ENCODE results near the gene MXRA7.

The MXRA7 gene

DNA sequence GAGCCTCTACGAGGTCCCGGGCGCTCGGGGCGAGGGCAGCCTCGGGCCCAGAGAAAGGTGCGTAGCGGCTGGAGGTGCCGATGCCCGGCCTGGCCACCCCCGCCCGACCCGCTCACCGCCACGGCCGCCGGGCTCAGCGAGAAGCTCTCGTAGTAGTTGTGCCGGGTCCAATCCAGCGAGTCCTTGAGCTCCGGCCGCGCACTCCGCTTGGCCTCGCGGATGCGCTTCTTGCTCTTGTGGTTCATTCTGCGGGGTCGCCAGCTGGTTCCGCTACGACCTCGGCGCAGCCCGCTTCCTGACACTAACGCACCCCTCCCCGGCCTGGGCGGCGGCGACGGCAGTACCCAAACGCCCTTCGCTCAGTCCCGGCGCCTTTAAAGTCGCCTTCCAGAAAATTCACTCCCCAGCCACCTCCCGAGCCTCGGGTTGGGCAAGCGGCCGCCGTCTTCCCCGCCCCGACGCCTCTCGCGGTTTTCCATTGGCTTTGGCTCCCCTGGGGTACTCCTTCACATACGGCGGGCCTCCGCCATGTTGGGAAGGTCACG, 15.5 kb upstream of the MXRA7 start, which contains the start of gene JMJD6 (continued):
- TF ChIP-seq GLI4 (tag by site-specific recombination; IDR thresholded peaks at IDR 0.05) (no peak), ZNF416 (tag by site-specific recombination; IDR thresholded peaks at IDR 0.05) (no peak)

DNA sequence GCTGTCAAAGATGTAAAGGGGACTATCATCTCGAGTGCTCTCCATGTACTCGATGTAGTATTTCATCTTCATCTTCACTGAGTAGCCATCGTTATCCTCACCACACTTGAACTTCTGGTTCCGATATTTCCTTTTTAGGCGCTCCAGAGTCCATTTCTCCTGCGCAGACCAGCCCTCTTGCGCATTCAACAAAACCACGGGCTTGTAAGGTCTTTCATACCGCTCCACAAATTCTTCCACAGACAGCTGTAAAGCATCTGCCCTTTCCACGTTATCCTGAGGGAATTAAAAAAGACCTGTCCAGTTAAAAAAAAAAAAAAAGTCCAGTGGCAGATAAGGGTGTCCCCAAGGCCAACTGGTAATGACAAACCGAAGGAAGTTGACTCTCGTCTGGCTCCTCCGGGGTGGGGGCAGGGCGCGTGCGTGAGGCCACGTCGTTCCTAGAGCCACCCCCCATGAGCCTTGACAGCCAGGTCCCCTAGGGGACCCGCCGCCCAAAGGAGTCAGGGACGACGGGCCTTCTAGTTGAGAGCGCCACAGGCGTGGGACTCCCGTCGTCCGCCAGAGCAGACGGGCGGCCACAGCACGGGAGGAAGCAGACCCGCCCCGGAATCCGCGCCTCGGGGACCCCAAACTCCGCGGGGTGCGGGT, 14.9 kb upstream of the MXRA7 start:
- H3K4me1 ChIP-seq (ENCODE audit: control insufficient read depth, insufficient read depth, low read length), result peaks cover 7% of the 10 kb centered on the region
- peaks cover 42 to 54% of the 10 kb centered on the region in 2 experiments for H3K36me3 ChIP-seq (ENCODE audit: control insufficient read depth in 2 of 2, insufficient read depth in 1 of 2, low read length in 2 of 2)
- H3K27ac ChIP-seq (ENCODE audit: extremely low read depth, low read depth, low read length), result peak overlapping the region; percentile 97
- POLR2A ChIA-PET, result interaction anchor here (0.6 to 4.6 kb wide), 11 partner anchors 9 to 196 kb away, joined by 3 to 68 read pairs (median 6); partner anchors contain the start of genes MFSD11 and SRSF2
- TF ChIP-seq ZNF175 (tag by site-specific recombination; IDR thresholded peaks at IDR 0.05) (no peak), ZNF335 (tag by site-specific recombination; conservative IDR thresholded peaks at IDR 0.05) (peak; percentile 63), ZBTB17 (tag by site-specific recombination; IDR thresholded peaks at IDR 0.05) (0 out of 2 replicates have a peak, but pooled peaks have one; percentile 7), ZIC2 (tag by site-specific recombination; IDR thresholded peaks at IDR 0.05) (peak; percentile 97), GLIS1 (tag by site-specific recombination; IDR thresholded peaks at IDR 0.05) (peak; percentile 82), ZBTB48 (tag by site-specific recombination; IDR thresholded peaks at IDR 0.05) (peak; percentile 84), GLIS2 (tag by site-specific recombination; IDR thresholded peaks at IDR 0.05) (peak; percentile 95), ZNF76 (tag by site-specific recombination; IDR thresholded peaks at IDR 0.05; ENCODE audit: borderline replicate concordance, low read depth) (peak; percentile 16), ZNF423 (tag by site-specific recombination; IDR thresholded peaks at IDR 0.05) (peak; percentile 98)
- TF ChIP-seq, protein P1, sequence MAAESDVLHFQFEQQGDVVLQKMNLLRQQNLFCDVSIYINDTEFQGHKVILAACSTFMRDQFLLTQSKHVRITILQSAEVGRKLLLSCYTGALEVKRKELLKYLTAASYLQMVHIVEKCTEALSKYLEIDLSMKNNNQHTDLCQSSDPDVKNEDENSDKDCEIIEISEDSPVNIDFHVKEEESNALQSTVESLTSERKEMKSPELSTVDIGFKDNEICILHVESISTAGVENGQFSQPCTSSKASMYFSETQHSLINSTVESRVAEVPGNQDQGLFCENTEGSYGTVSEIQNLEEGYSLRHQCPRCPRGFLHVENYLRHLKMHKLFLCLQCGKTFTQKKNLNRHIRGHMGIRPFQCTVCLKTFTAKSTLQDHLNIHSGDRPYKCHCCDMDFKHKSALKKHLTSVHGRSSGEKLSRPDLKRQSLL (tag by site-specific recombination; IDR thresholded peaks at IDR 0.05), result peak; percentile 53; the same call in 1 of the 2 replicates
- TF ChIP-seq, protein P2, sequence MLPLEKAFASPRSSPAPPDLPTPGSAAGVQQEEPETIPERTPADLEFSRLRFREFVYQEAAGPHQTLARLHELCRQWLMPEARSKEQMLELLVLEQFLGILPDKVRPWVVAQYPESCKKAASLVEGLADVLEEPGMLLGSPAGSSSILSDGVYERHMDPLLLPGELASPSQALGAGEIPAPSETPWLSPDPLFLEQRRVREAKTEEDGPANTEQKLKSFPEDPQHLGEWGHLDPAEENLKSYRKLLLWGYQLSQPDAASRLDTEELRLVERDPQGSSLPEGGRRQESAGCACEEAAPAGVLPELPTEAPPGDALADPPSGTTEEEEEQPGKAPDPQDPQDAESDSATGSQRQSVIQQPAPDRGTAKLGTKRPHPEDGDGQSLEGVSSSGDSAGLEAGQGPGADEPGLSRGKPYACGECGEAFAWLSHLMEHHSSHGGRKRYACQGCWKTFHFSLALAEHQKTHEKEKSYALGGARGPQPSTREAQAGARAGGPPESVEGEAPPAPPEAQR (tag by site-specific recombination; IDR thresholded peaks at IDR 0.05), result no peak
- TF ChIP-seq, protein P3, sequence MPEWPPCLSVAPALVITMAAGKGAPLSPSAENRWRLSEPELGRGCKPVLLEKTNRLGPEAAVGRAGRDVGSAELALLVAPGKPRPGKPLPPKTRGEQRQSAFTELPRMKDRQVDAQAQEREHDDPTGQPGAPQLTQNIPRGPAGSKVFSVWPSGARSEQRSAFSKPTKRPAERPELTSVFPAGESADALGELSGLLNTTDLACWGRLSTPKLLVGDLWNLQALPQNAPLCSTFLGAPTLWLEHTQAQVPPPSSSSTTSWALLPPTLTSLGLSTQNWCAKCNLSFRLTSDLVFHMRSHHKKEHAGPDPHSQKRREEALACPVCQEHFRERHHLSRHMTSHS (tag by site-specific recombination; IDR thresholded peaks at IDR 0.05), result no peak
- TF ChIP-seq, protein P4, sequence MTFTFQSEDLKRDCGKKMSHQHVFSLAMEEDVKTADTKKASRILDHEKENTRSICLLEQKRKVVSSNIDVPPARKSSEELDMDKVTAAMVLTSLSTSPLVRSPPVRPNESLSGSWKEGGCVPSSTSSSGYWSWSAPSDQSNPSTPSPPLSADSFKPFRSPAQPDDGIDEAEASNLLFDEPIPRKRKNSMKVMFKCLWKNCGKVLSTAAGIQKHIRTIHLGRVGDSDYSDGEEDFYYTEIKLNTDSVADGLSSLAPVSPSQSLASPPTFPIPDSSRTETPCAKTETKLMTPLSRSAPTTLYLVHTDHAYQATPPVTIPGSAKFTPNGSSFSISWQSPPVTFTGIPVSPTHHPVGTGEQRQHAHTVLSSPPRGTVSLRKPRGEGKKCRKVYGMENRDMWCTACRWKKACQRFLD (tag by site-specific recombination; IDR thresholded peaks at IDR 0.05), result no peak
- H3K4me3 ChIP-seq (ENCODE audit: low read depth, low read length), result peak overlapping the region; percentile 93
- CTCF ChIA-PET, result interaction anchor here (0.6 to 8.7 kb wide), 7 partner anchors 10 to 1594 kb away, joined by 3 to 68 read pairs (median 3); partner anchors contain the start of gene MXRA7
- H3K9me3 ChIP-seq (ENCODE audit: control insufficient read depth, insufficient read depth, low read depth, low read length), result no peaks in the 10 kb centered on the region

DNA sequence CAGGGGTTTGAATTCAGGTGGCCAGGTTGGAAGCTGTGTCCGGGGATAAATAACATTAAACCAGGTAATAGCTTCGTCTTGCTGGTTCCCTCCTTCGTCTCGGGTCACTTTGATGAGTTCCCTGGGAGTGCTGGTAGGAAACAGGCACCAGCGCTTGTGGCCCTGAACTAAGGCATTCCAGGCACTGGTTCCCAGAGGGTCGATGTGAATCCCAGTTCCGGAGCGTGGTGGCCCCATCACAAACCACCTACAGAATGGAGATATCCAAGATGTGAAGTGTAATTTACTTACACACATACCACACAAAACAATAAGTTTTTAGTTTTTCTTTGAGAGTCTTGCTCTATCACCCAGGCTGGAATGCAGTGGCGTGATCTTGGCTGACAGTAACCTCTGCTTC, 13.0 kb upstream of the MXRA7 start:
- POLR2A ChIA-PET, result interaction anchor here (4.6 kb wide), 1 partner anchor 13 kb away, joined by 68 read pairs; the partner anchor contains the start of genes MFSD11 and SRSF2
- H3K27ac ChIP-seq (ENCODE audit: extremely low read depth, low read depth, low read length), result no peak overlapping the region
- CTCF ChIA-PET, result interaction anchor here (8.7 kb wide), 1 partner anchor 10 kb away, joined by 68 read pairs; the partner anchor contains the start of gene MXRA7
- TF ChIP-seq ZNF202 (tag by site-specific recombination; IDR thresholded peaks at IDR 0.05; ENCODE audit: borderline replicate concordance) (no peak), ZNF701 (tag by site-specific recombination; IDR thresholded peaks at IDR 0.05) (no peak), ZBTB48 (tag by site-specific recombination; IDR thresholded peaks at IDR 0.05) (no peak), BCL11B (tag by site-specific recombination; IDR thresholded peaks at IDR 0.05; ENCODE audit: low read depth) (no peak), ZNF354C (tag by site-specific recombination; IDR thresholded peaks at IDR 0.05; ENCODE audit: borderline replicate concordance, low read depth) (no peak), ZNF133 (tag by site-specific recombination; IDR thresholded peaks at IDR 0.05) (no peak), HOXC10 (CRISPR knock-in tag; IDR thresholded peaks at IDR 0.05) (no peak), ZNF555 (tag by site-specific recombination; conservative IDR thresholded peaks at IDR 0.05) (no peak), EGR2 (tag by site-specific recombination; IDR thresholded peaks at IDR 0.05; ENCODE audit: low read depth) (no peak), SALL2 (tag by site-specific recombination; IDR thresholded peaks at IDR 0.05; ENCODE audit: borderline replicate concordance) (no peak), ZNF16 (tag by site-specific recombination; IDR thresholded peaks at IDR 0.05; ENCODE audit: low read depth) (no peak), ZNF707 (tag by site-specific recombination; IDR thresholded peaks at IDR 0.05) (no peak)
- TF ChIP-seq, protein P5, sequence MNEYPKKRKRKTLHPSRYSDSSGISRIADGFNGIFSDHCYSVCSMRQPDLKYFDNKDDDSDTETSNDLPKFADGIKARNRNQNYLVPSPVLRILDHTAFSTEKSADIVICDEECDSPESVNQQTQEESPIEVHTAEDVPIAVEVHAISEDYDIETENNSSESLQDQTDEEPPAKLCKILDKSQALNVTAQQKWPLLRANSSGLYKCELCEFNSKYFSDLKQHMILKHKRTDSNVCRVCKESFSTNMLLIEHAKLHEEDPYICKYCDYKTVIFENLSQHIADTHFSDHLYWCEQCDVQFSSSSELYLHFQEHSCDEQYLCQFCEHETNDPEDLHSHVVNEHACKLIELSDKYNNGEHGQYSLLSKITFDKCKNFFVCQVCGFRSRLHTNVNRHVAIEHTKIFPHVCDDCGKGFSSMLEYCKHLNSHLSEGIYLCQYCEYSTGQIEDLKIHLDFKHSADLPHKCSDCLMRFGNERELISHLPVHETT (tag by site-specific recombination; IDR thresholded peaks at IDR 0.05), result no peak

More for the DNA sequence above, 13.0 kb upstream of the MXRA7 start:
- Histone ChIP-seq H3K36me3 (ENCODE audit: control insufficient read depth in 2 of 2, insufficient read depth in 1 of 2, low read length in 2 of 2) (peaks cover 58 to 62% of the 10 kb centered on the region in 2 experiments), H3K4me3 (ENCODE audit: low read depth, low read length) (no peak overlapping the region), H3K4me1 (ENCODE audit: control insufficient read depth, insufficient read depth, low read length) (peaks cover 7% of the 10 kb centered on the region), H3K9me3 (ENCODE audit: control insufficient read depth, insufficient read depth, low read depth, low read length) (no peaks in the 10 kb centered on the region)

Measured in HEK293 (cell line).